ENCODE measurements around the gene RPL13. TPM values are rescaled to one million over a fixed set of nuclear protein-coding genes. Genes with fewer than 3 reads are reported as not detected.

RPL13 gene
- total RNA-seq, 4 donors from 2014 or later = 4,137 to 5,837 (median 4,637) TPM

- TF ChIP-seq, protein P1, sequence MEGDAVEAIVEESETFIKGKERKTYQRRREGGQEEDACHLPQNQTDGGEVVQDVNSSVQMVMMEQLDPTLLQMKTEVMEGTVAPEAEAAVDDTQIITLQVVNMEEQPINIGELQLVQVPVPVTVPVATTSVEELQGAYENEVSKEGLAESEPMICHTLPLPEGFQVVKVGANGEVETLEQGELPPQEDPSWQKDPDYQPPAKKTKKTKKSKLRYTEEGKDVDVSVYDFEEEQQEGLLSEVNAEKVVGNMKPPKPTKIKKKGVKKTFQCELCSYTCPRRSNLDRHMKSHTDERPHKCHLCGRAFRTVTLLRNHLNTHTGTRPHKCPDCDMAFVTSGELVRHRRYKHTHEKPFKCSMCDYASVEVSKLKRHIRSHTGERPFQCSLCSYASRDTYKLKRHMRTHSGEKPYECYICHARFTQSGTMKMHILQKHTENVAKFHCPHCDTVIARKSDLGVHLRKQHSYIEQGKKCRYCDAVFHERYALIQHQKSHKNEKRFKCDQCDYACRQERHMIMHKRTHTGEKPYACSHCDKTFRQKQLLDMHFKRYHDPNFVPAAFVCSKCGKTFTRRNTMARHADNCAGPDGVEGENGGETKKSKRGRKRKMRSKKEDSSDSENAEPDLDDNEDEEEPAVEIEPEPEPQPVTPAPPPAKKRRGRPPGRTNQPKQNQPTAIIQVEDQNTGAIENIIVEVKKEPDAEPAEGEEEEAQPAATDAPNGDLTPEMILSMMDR (IDR thresholded peaks at IDR 0.05) = no peak
- DNase-seq (ENCODE audit: low spot score) (no peak), ATAC-seq (ENCODE audit: low FRiP score) (no peak)
Measured at GRCh38 chr16:89544713-89545043, 15.8 kb upstream of the RPL13 start.

DNA sequence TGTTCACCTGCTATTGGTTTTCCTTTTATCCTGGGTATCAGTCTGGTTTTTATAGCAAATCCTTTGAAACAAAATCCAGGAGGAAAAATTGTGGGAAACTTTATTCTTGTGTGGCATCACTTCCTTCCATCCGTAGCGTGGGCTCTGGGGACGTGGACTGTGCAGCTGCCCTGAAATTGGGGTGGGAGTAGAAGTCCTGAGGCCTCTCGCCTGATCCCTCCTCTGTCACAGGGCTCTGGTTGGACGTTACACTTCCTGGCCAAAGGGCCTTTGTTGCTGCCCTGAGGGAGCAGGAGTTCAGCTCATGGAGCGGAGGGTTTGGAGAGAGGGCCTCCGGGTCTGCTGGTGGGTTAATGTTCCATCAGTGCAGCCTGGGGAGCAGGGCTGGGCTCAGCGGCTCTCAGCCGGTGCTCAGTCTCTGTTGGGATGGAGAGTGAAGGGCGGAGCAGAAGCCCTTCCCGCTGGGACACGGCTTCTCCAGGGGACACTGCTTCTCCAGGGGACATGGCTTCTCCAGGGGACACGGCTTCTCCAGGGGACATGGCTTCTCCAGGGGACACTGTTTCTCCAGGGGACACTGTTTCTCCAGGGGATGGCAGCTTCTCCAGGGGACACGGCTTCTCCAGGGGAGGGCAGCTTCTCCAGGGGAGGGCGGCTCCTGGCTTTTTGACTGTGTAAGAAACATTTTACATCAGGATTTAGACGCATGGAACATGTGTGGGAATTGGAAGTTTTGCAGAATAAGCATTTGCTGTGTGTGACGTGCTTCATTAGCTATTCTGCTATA, 15.2 kb upstream of the RPL13 start:
- DNase-seq (ENCODE audit: low spot score) = no peak
- TF ChIP-seq, protein P1 (IDR thresholded peaks at IDR 0.05) = no peak
- ATAC-seq (ENCODE audit: low FRiP score) = no peak

DNA sequence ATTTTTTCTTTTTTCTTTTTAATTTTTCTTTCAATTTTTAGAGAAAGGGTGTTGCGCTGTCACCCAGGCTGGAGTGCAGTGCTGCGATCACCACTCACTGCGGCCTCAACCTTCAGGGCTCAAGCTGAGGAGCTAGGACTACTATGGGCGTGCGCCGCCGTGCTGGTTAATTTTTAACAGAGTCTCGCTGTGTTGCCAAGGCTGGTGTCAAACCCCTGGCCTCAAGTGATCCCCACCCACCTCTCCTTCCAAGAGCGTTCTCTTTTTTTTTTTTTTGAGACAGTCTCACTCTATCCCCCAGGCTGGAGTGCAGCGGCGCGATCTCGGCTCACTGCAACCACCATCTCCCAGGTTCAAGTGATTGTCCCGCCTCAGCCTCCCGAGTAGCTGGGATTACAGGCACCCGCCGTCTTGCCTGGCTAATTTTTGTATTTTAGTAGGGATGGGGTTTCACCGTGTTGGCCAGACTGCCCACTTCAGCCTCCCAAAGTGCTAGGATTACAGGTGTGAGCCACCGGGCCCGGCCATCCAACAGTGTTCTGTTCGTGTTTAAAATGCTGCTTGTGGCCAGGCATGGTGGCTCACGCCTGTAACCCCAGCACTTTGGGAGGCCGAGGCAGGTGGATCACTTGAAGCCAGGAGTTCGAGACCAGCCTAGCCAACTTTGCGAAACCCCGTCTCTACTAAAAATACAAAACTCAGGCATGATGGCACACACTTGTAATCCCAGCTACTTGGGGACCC, 14.5 kb upstream of the RPL13 start:
- TF ChIP-seq, protein P1 (IDR thresholded peaks at IDR 0.05) = no peak
- ATAC-seq (ENCODE audit: low FRiP score) (no peak), DNase-seq (ENCODE audit: low spot score) (no peak)

- no peak for ATAC-seq (ENCODE audit: low FRiP score)
- DNase-seq (ENCODE audit: low spot score) = no peak
- TF ChIP-seq, protein P1 (IDR thresholded peaks at IDR 0.05) = no peak
Measured at GRCh38 chr16:89546781-89547180, 13.7 kb upstream of the RPL13 start.

DNA sequence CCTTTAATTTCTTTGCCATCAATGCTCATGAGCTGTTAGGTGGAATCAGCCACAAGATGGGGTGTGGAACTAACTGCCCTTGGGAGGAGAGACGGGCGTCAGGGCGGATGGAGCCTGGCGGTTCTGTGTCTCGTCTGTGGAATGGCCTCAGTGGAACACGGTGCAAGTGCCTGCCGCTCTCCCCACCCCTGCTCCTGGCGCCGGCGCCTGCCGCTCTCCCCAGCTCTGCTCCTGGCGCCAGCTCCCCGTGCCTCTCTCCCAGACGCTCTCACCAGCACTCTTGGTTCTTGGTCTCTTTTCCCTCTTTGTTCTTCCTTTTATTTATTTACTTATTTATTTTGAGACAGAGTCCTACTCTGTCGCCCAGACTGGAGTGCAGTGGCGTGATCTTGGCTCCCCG, 13.2 kb upstream of the RPL13 start:
- ATAC-seq (ENCODE audit: low FRiP score) = no peak
- TF ChIP-seq, protein P1 (IDR thresholded peaks at IDR 0.05) = no peak
- no peak for DNase-seq (ENCODE audit: low spot score)

DNA sequence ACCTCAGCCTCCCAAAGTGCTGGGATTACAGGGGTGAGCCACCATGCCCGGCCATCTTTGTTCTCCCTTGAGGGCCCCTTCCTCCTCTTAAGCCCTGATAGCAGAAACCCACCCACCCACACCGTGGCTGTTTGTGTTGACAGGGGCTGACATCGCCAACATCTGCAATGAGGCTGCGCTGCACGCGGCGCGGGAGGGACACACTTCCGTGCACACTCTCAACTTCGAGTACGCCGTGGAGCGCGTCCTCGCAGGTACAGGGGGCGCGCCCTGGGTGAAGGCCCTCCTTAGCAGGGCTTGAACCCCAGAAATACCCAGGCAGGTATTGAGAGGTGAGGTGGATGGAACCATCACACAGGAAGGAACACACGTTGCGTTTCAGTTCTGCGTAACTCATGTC, 12.6 kb upstream of the RPL13 start:
- ATAC-seq (ENCODE audit: low FRiP score) (no peak), DNase-seq (ENCODE audit: low spot score) (no peak)
- TF ChIP-seq, protein P1 (IDR thresholded peaks at IDR 0.05) = no peak
